Endothelial cell of umbilical vein (primary cell): Measurements from ENCODE around the gene KRT32. TPM values are rescaled to one million over a fixed set of nuclear protein-coding genes. Genes with fewer than 3 reads are reported as not detected.

Experiments
- BruUV-seq: library from RNA; stranded (reverse); fragments of 400-500 nt; replicated peaks from 2 replicates; lab custom pipeline; 2021; lab: Mats Ljungman, UMichigan
- CTCF ChIA-PET: fragments of 300-600, 350-600 bp; sonication (Branson Sonifier 250); formaldehyde crosslinking; loops from one replicate; lab custom pipeline; 2021; ENCODE audit warnings: antibody characterized with exemption, inconsistent platforms; lab: Charles Lee
- POLR2A ChIA-PET: fragments of 300-600, 350-600 bp; sonication (Branson Sonifier 250); formaldehyde crosslinking; loops from one replicate; lab custom pipeline; 2021; ENCODE audit warnings: antibody characterized with exemption, inconsistent platforms; lab: Charles Lee
- DNase-seq: peaks from one replicate; pipeline ENCODE4 v3.0.0-alpha.2; 2011; ENCODE audit warnings: low read depth, low spot score
- FAIRE-seq: peaks from 2 replicates; lab custom pipeline; 2011; peaks lifted over from hg19 to GRCh38; lab: Jason Lieb, UNC
- H2AFZ ChIP-seq: 2 replicates; pipeline ENCODE4 v1.6.0; 2012; ENCODE audit warnings: low read depth, low read length, control low read depth, inconsistent platforms
- H3K27ac ChIP-seq: 2 replicates; pipeline ENCODE4 v1.5.1; 2011; ENCODE audit warnings: low read depth, mild to moderate bottlenecking, control low read depth, low read length, moderate library complexity; ENCODE audit not compliant: insufficient read depth
- H3K27me3 ChIP-seq, 2 experiments: 2 replicates each; pipeline versions ENCODE4 v1.6.0 to v1.6.1; 2011; ENCODE audit warnings: low read length in 2 of 2, mixed read lengths in 1 of 2; ENCODE audit not compliant: control insufficient read depth in 2 of 2, insufficient read depth in 2 of 2
- H3K36me3 ChIP-seq, 2 experiments: 2 replicates in 1 of 2; 3 replicates in 1 of 2; pipeline ENCODE4 v1.5.1; 2011; ENCODE audit warnings: low read length in 2 of 2, mild to moderate bottlenecking in 1 of 2, moderate library complexity in 1 of 2; ENCODE audit not compliant: control insufficient read depth in 2 of 2, insufficient read depth in 2 of 2; ENCODE audit errors: extremely low read depth in 1 of 2
- H3K4me1 ChIP-seq: 3 replicates; pipeline ENCODE4 v1.5.1; 2011; ENCODE audit warnings: mild to moderate bottlenecking, low read length; ENCODE audit not compliant: control insufficient read depth, insufficient read depth; ENCODE audit errors: extremely low read depth
- H3K4me2 ChIP-seq: 2 replicates; pipeline ENCODE4 v1.6.1; 2011; ENCODE audit warnings: low read length, control low read depth, mixed read lengths; ENCODE audit not compliant: insufficient read depth
- H3K4me3 ChIP-seq, 3 experiments: fragments of 200-600 bp in 1 of 3; sonication (generic), shearing (Covaris generic) in 1 of 3; replicated peaks in 1 of 3; 2 replicates each; pipeline ENCODE4 v1.5.1; 2011 to 2016; ENCODE audit warnings: control low read depth in 3 of 3, low read length in 3 of 3, mild to moderate bottlenecking in 2 of 3, inconsistent platforms in 1 of 3, low read depth in 1 of 3, moderate library complexity in 1 of 3; ENCODE audit not compliant: insufficient read depth in 1 of 3
- H3K79me2 ChIP-seq: 2 replicates; pipeline ENCODE4 v1.6.0; 2012; ENCODE audit warnings: low read length, inconsistent platforms; ENCODE audit not compliant: control insufficient read depth, insufficient read depth
- H3K9ac ChIP-seq: replicated peaks from 2 replicates; pipeline ENCODE3; 2011; ENCODE audit warnings: low read length, control low read depth; ENCODE audit not compliant: insufficient read depth; ENCODE audit errors: extremely low read depth
- H3K9me1 ChIP-seq: replicated peaks from 3 replicates; pipeline ENCODE4 v1.6.0; 2011; ENCODE audit warnings: mild to moderate bottlenecking, low read length; ENCODE audit not compliant: control insufficient read depth, insufficient read depth; ENCODE audit errors: extremely low read depth
- H3K9me3 ChIP-seq: replicated peaks from 2 replicates; pipeline ENCODE4 v1.5.1; 2012; ENCODE audit warnings: low read length, inconsistent platforms; ENCODE audit not compliant: control insufficient read depth, insufficient read depth
- H4K20me1 ChIP-seq: replicated peaks from 2 replicates; pipeline ENCODE3; 2011; ENCODE audit warnings: mild to moderate bottlenecking, low read length; ENCODE audit not compliant: control insufficient read depth, insufficient read depth; ENCODE audit errors: extremely low read depth
- EZH2 ChIP-seq: IDR thresholded peaks from 2 replicates; pipeline ENCODE4 v1.6.1; 2012; ENCODE audit warnings: borderline replicate concordance, low read depth, mild to moderate bottlenecking, moderate library complexity, low read length, inconsistent platforms; ENCODE audit not compliant: severe bottlenecking
- FOS ChIP-seq: IDR thresholded peaks from 2 replicates; pipeline ENCODE4 v1.6.1; 2011; ENCODE audit warnings: mild to moderate bottlenecking, low read length, moderate library complexity, borderline replicate concordance; ENCODE audit not compliant: insufficient read depth
- GATA2 ChIP-seq: IDR thresholded peaks from 2 replicates; pipeline ENCODE4 v1.7.0; 2011; ENCODE audit warnings: low read depth, mild to moderate bottlenecking, moderate library complexity, mixed read lengths, low read length; ENCODE audit not compliant: insufficient read length, insufficient read depth
- JUN ChIP-seq: IDR thresholded peaks from 2 replicates; pipeline ENCODE4 v1.6.1; 2011; ENCODE audit warnings: borderline replicate concordance, low read depth; ENCODE audit not compliant: insufficient read length, insufficient read depth
- MYC ChIP-seq: IDR thresholded peaks from one replicate; pipeline ENCODE4 v1.6.1; 2011; ENCODE audit warnings: mild to moderate bottlenecking, low read depth, low read length
- POLR2A ChIP-seq: IDR thresholded peaks from 2 replicates; pipeline ENCODE4 v1.6.1; 2012; ENCODE audit warnings: low read depth, mild to moderate bottlenecking, control low read depth, low read length
- POLR2AphosphoS5 ChIP-seq: IDR thresholded peaks from 2 replicates; pipeline ENCODE4 v1.6.1; 2012; ENCODE audit warnings: low read depth, mild to moderate bottlenecking, control low read depth, low read length, moderate library complexity; ENCODE audit not compliant: insufficient read depth
- dilution Hi-C: fragments of 300-500 bp; cut with MboI; formaldehyde crosslinking; loops from one replicate; pipeline ENCODE4 v1.15.0; 2019; ENCODE audit warnings: low sequenced_read_pairs; ENCODE audit not compliant: extremely low pct_ligation_motif_present
- intact Hi-C: fragments of 100-400 bp; cut with micrococcal nuclease; formaldehyde crosslinking; loops from one replicate; pipeline ENCODE4 v1.10.0; 2022
- polyA plus RNA-seq, 4 experiments: library from polyadenylated mRNA; depleted of rRNA in 3 of 4; stranded (reverse) in 3 of 4; unstranded in 1 of 4; fragments of >200 nt; gene quantifications; 2 replicates each; pipeline versions ENCODE4 v1.2.1 to v1.2.3, GENCODE V29; 2011 to 2012; ENCODE audit warnings: missing spikeins in 1 of 4
- total RNA-seq: library from RNA; stranded (reverse); gene quantifications from 2 replicates; pipeline ENCODE4 v1.2.3, GENCODE V29; 2021
- TF ChIP-seq, protein P1 (sequence below): IDR thresholded peaks from 2 replicates; pipeline ENCODE4 v1.6.1; 2011; ENCODE audit not compliant: insufficient read depth, insufficient read length
- TF ChIP-seq, protein P2 (sequence below), 2 donors: IDR thresholded peaks; 1 replicate in 1 of 2; 2 replicates in 1 of 2; pipeline ENCODE4 v1.5.1; 2011; ENCODE audit warnings: low read length in 2 of 2, mild to moderate bottlenecking in 2 of 2, moderate library complexity in 2 of 2, control low read depth in 1 of 2, inconsistent platforms in 1 of 2, low read depth in 1 of 2; ENCODE audit not compliant: insufficient read depth in 1 of 2; ENCODE audit errors: extremely low read depth in 1 of 2

KRT32 gene
- total and polyA plus RNA-seq, 2 donors (not counting 3 experiments of a cell fraction or from before 2014, with no cell fraction given), result not detected

DNA sequence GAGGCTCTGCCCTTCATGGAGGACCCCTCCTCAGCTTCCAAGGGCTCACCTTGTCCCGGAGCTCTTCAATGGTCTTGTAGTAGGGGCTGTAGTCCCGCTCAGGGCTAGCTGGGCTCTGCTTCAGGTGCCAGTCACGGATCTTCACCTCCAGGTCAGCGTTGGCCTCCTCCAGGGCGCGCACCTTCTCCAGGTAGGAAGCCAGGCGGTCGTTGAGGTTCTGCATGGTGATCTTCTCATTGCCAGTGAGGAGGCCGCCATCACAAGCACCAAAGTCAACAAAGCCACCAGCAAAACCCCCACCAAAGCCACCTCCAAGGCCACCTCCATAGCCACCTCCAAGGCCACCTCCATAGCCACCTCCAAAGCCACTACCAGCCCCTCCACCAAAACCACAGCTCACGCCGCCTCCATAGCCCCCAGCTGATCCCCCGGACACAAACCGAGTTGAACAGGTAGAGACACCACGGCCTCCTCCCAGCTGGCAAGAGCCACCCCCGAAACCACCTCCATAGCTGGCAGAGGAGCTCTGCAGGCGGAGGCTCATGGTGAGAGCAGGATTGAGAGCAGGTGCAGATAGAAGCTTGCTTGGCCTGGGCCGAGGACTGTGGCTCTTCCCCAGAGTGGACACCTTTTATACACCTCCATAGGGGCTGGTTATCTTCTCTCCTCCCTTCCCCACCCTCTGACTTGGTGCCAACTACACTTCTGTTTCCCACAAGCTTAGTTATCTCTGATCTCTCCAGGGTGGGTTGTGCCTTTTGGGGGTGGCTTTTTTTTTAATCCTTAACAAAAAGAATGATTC is 38.0 kb upstream of the KRT32 start, which contains the start of gene KRT13:
TSS of gene KRT13 (minus strand) at position 606 of the 802 bp plus-strand sequence. CDS start at position 544, 62 bp downstream.
- no TSS peak for BruUV-seq
- no peak for FAIRE-seq
- POLR2A ChIA-PET, result no interaction called here

More for the DNA sequence above, 38.0 kb upstream of the KRT32 start, which contains the start of gene KRT13:
- no peaks in the 10 kb centered on the region for H3K79me2 ChIP-seq
- TF ChIP-seq JUN (no peak), GATA2 (no peak), FOS (no peak), MYC (no peak), EZH2 (no peak), POLR2A (no peak), POLR2AphosphoS5 (no peak)
- TF ChIP-seq, protein P1, sequence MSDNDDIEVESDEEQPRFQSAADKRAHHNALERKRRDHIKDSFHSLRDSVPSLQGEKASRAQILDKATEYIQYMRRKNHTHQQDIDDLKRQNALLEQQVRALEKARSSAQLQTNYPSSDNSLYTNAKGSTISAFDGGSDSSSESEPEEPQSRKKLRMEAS, result no peak
- TF ChIP-seq, protein P2, sequence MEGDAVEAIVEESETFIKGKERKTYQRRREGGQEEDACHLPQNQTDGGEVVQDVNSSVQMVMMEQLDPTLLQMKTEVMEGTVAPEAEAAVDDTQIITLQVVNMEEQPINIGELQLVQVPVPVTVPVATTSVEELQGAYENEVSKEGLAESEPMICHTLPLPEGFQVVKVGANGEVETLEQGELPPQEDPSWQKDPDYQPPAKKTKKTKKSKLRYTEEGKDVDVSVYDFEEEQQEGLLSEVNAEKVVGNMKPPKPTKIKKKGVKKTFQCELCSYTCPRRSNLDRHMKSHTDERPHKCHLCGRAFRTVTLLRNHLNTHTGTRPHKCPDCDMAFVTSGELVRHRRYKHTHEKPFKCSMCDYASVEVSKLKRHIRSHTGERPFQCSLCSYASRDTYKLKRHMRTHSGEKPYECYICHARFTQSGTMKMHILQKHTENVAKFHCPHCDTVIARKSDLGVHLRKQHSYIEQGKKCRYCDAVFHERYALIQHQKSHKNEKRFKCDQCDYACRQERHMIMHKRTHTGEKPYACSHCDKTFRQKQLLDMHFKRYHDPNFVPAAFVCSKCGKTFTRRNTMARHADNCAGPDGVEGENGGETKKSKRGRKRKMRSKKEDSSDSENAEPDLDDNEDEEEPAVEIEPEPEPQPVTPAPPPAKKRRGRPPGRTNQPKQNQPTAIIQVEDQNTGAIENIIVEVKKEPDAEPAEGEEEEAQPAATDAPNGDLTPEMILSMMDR (IDR thresholded peaks at IDR 0.05; ENCODE audit: extremely low read depth in 1 of 2, insufficient read depth in 1 of 2, low read depth in 1 of 2, low read length in 2 of 2), result no peak
- intact Hi-C loops (no loop called here), dilution Hi-C loops (no loop called here)
- H3K4me2 ChIP-seq, result no peak within 1 kb of the TSS
- H3K27me3 ChIP-seq, result no peaks in the 10 kb centered on the region
- CTCF ChIA-PET, result interaction anchor here (1.3 to 6.3 kb wide), 3 partner anchors 13 to 43 kb away, joined by 3 to 33 read pairs (median 3); no protein-coding TSS in a partner anchor
- no peak within 1 kb of the TSS for H3K4me3 ChIP-seq
- no peaks in the 10 kb centered on the region for H3K9me1 ChIP-seq
- no peak within 1 kb of the TSS for H3K27ac ChIP-seq
- peaks cover 2% of the 10 kb centered on the region for H3K4me1 ChIP-seq
- no peak within 1 kb of the TSS for H2AFZ ChIP-seq
- H3K9ac ChIP-seq, result no peak within 1 kb of the TSS
- H3K9me3 ChIP-seq, result no peaks in the 10 kb centered on the region
- no peak for DNase-seq
- no peaks in the 10 kb centered on the region for H3K36me3 ChIP-seq
- no peaks in the 10 kb centered on the region for H4K20me1 ChIP-seq
